CD14-positive monocyte (primary cell): ENCODE data around the gene MAB21L4. TPM values are rescaled to one million over a fixed set of nuclear protein-coding genes. Genes with fewer than 3 reads are reported as not detected.

Experiments
- DNase-seq, 3 donors: peaks; one replicate each; pipeline ENCODE4 v3.0.0-alpha.2; 2011 to 2022
- H2AFZ ChIP-seq: 2 replicates; pipeline ENCODE4 v1.6.0; 2012; ENCODE audit warnings: mild to moderate bottlenecking, low read depth, low read length, inconsistent platforms; ENCODE audit not compliant: insufficient read depth, poor library complexity, severe bottlenecking
- H3K27ac ChIP-seq, 2 donors: 1 replicate in 1 of 2; 2 replicates in 1 of 2; pipeline ENCODE4 v1.5.1; 2012 to 2013; ENCODE audit warnings: low read length in 2 of 2, control low read depth in 1 of 2, inconsistent platforms in 1 of 2, low read depth in 1 of 2, mild to moderate bottlenecking in 1 of 2
- H3K27me3 ChIP-seq, 2 donors: one replicate each; pipeline versions ENCODE4 v1.6.0 to v1.6.1; 2011 to 2013; ENCODE audit warnings: low read length in 2 of 2; ENCODE audit not compliant: control insufficient read depth in 2 of 2, insufficient read depth in 2 of 2
- H3K36me3 ChIP-seq, 2 donors: replicated peaks in 1 of 2; 1 replicate in 1 of 2; 2 replicates in 1 of 2; pipeline versions ENCODE4 v1.5.1 to v1.6.1; 2012 to 2013; ENCODE audit warnings: low read length in 2 of 2, control low read depth in 1 of 2, inconsistent platforms in 1 of 2, mild to moderate bottlenecking in 1 of 2; ENCODE audit not compliant: insufficient read depth in 2 of 2, control insufficient read depth in 1 of 2
- H3K4me1 ChIP-seq, 2 donors: 1 replicate in 1 of 2; 2 replicates in 1 of 2; pipeline versions ENCODE4 v1.5.1 to v1.6.1; 2012 to 2013; ENCODE audit warnings: low read length in 2 of 2, control low read depth in 1 of 2, inconsistent platforms in 1 of 2, mild to moderate bottlenecking in 1 of 2, moderate library complexity in 1 of 2; ENCODE audit not compliant: insufficient read depth in 2 of 2, control insufficient read depth in 1 of 2
- H3K4me2 ChIP-seq: replicated peaks from 2 replicates; pipeline ENCODE3; 2012; ENCODE audit warnings: low read length, moderate library complexity, mild to moderate bottlenecking; ENCODE audit not compliant: poor library complexity, severe bottlenecking; ENCODE audit errors: extremely low read depth
- H3K4me3 ChIP-seq, 3 experiments: fragments of 200-600 bp in 1 of 3; sonication (generic) in 1 of 3; replicated peaks in 1 of 3; 1 replicate in 2 of 3; 2 replicates in 1 of 3; pipeline ENCODE4 v1.5.1; 2011 to 2013; ENCODE audit warnings: low read length in 3 of 3, mild to moderate bottlenecking in 3 of 3, control low read depth in 2 of 3, low read depth in 2 of 3, inconsistent platforms in 1 of 3, moderate library complexity in 1 of 3
- H3K79me2 ChIP-seq: 2 replicates; pipeline ENCODE4 v1.6.0; 2012; ENCODE audit warnings: mild to moderate bottlenecking, control low read depth, inconsistent platforms, low read length, moderate library complexity; ENCODE audit not compliant: insufficient read depth
- H3K9ac ChIP-seq: 2 replicates; pipeline ENCODE4 v1.6.0; 2017; ENCODE audit warnings: low read length, mild to moderate bottlenecking; ENCODE audit not compliant: insufficient read depth, poor library complexity, severe bottlenecking
- H3K9me3 ChIP-seq, 2 donors: replicated peaks in 1 of 2; 1 replicate in 1 of 2; 2 replicates in 1 of 2; pipeline versions ENCODE4 v1.5.1 to v1.6.1; 2012 to 2013; ENCODE audit warnings: low read length in 2 of 2, control low read depth in 1 of 2; ENCODE audit not compliant: control insufficient read depth in 1 of 2, insufficient read depth in 1 of 2
- H4K20me1 ChIP-seq: 2 replicates; pipeline ENCODE4 v1.6.0; 2012; ENCODE audit warnings: mild to moderate bottlenecking, low read length, control low read depth, moderate library complexity; ENCODE audit not compliant: insufficient read depth
- H3K27ac Mint-ChIP-seq, 7 donors: one replicate each; pipeline ENCODE4 v1.8.0; 2020; ENCODE audit warnings: mild to moderate bottlenecking in 7 of 7, mixed read lengths in 7 of 7, moderate library complexity in 6 of 7, inconsistent platforms in 2 of 7
- H3K27me3 Mint-ChIP-seq, 3 donors: one replicate each; pipeline ENCODE4 v1.8.0; 2021 to 2022; ENCODE audit warnings: low read depth in 3 of 3, mild to moderate bottlenecking in 3 of 3, mixed read lengths in 3 of 3, moderate library complexity in 3 of 3, inconsistent platforms in 1 of 3
- H3K36me3 Mint-ChIP-seq, 2 donors: one replicate each; pipeline ENCODE4 v1.8.0; 2020; ENCODE audit warnings: mixed read lengths in 2 of 2, inconsistent platforms in 1 of 2, mild to moderate bottlenecking in 1 of 2
- H3K4me1 Mint-ChIP-seq: one replicate; pipeline ENCODE4 v1.8.0; 2020; ENCODE audit warnings: mild to moderate bottlenecking, mixed read lengths
- H3K4me3 Mint-ChIP-seq, 2 donors: one replicate each; pipeline ENCODE4 v1.8.0; 2020; ENCODE audit warnings: mild to moderate bottlenecking in 2 of 2, mixed read lengths in 2 of 2, moderate library complexity in 1 of 2
- H3K9me3 Mint-ChIP-seq, 7 donors: one replicate each; pipeline ENCODE4 v1.8.0; 2020 to 2022; ENCODE audit warnings: mixed read lengths in 7 of 7, mild to moderate bottlenecking in 6 of 7, moderate library complexity in 6 of 7, inconsistent platforms in 2 of 7
- CTCF ChIP-seq: fragments of 200-600 bp; IDR thresholded peaks from one replicate; pipeline ENCODE4 v1.8.0; 2022; ENCODE audit warnings: antibody characterized with exemption, mild to moderate bottlenecking
- WGBS: methylation state at CpG from one replicate; pipeline ENCODE4 v1.1.5; 2013; ENCODE audit warnings: missing lambda C conversion rate; ENCODE audit not compliant: insufficient coverage; 5-methylcytosine and 5-hydroxymethylcytosine counted together
- intact Hi-C, 2 donors: fragments of 100-400 bp; cut with micrococcal nuclease; formaldehyde crosslinking; loops; one replicate each; pipeline versions ENCODE4 v1.15.0 to v1.15.1; 2023
- polyA plus RNA-seq, 3 donors: library from polyadenylated mRNA; depleted of rRNA in 1 of 3; unstranded in 2 of 3; stranded (reverse) in 1 of 3; fragments of 300-500 nt in 2 of 3; fragments of >200 nt in 1 of 3; fragmentation: Illumina TruSeq in 2 of 3; gene quantifications; 1 replicate in 2 of 3; 2 replicates in 1 of 3; pipeline ENCODE4 v1.2.3, GENCODE V29; 2012 to 2021

The MAB21L4 gene
- polyA plus RNA-seq, 3 donors: not detected

GRCh38 chr2:240865391-240865790, 30.6 kb downstream of the MAB21L4 start:
- Histone ChIP-seq H3K27ac (no peak overlapping the region), H3K4me1 (no peaks in the 10 kb centered on the region), H3K4me2 (no peak overlapping the region), H2AFZ (no peak overlapping the region), H3K9me3 (no peaks in the 10 kb centered on the region), H3K9ac (no peak overlapping the region), H3K4me3 (no peak overlapping the region), H3K27me3 (no peaks in the 10 kb centered on the region), H3K36me3 (no peaks in the 10 kb centered on the region), H4K20me1 (no peaks in the 10 kb centered on the region), H3K79me2 (no peaks in the 10 kb centered on the region)
- H3K9me3 Mint-ChIP-seq: no peaks in the 10 kb centered on the region
- peaks cover 5% of the 10 kb centered on the region for H3K4me1 Mint-ChIP-seq
- H3K27ac Mint-ChIP-seq: no peak overlapping the region
- no peak for TF ChIP-seq CTCF
- 75% methylated on average over 2 of the region's 5 CpGs for WGBS
- H3K4me3 Mint-ChIP-seq: no peak overlapping the region
- H3K27me3 Mint-ChIP-seq: peaks cover 0 to 8% (median 5%) of the 10 kb centered on the region in 3 donors
- H3K36me3 Mint-ChIP-seq: no peaks in the 10 kb centered on the region
- no peak for DNase-seq
- intact Hi-C loops: no loop called here

- H3K9me3 ChIP-seq: no peaks in the 10 kb centered on the region
- no peaks in the 10 kb centered on the region for H3K79me2 ChIP-seq
- no peak overlapping the region for H3K4me2 ChIP-seq
- DNase-seq: no peak
- no peaks in the 10 kb centered on the region for H3K27me3 ChIP-seq
- no peak overlapping the region for H3K4me3 ChIP-seq
- no peaks in the 10 kb centered on the region for H4K20me1 ChIP-seq
- Mint-ChIP-seq H3K27ac (peak overlapping the region in 1 of 7 donors; percentile 40), H3K9me3 (no peaks in the 10 kb centered on the region), H3K36me3 (no peaks in the 10 kb centered on the region), H3K4me3 (no peak overlapping the region), H3K27me3 (peaks cover 0 to 7% (median 5%) of the 10 kb centered on the region in 3 donors), H3K4me1 (peaks cover 5% of the 10 kb centered on the region)
- H3K4me1 ChIP-seq: no peaks in the 10 kb centered on the region
- TF ChIP-seq CTCF: no peak
- intact Hi-C loops: no loop called here
- H3K27ac ChIP-seq: no peak overlapping the region
- H3K36me3 ChIP-seq: no peaks in the 10 kb centered on the region
- H2AFZ ChIP-seq: no peak overlapping the region
- 86% methylated on average over 1 of the region's 3 CpGs for WGBS
- H3K9ac ChIP-seq: no peak overlapping the region
These were observed 31.5 kb downstream of the MAB21L4 start for GRCh38 chr2:240864475-240864874.
